GM23338 (cell line): ENCODE results near the gene DLX4.

Experiments
- CREB1 ChIP-seq: fragments of 250-450 bp; sonication (Bioruptor Pico); IDR thresholded peaks from 2 replicates; pipeline ENCODE4 v1.5.0; 2020; ENCODE audit warnings: low read depth, mild to moderate bottlenecking, moderate library complexity
- CTCF ChIP-seq, 2 experiments: fragments of 200-600 bp in 1 of 2; sonication (generic) in 1 of 2; conservative IDR thresholded peaks; 2 replicates each; pipeline versions ENCODE4 v1.5.1 to v1.6.1; 2016 to 2017; ENCODE audit warnings: antibody characterized with exemption in 2 of 2, low read depth in 2 of 2, mild to moderate bottlenecking in 2 of 2, moderate library complexity in 1 of 2
- ETS1 ChIP-seq: IDR thresholded peaks from 2 replicates; pipeline ENCODE4 v1.6.1; 2016; ENCODE audit warnings: antibody characterized with exemption
- EZH2 ChIP-seq: fragments of 200-600 bp; sonication (generic); IDR thresholded peaks from one replicate; pipeline ENCODE4 v1.8.0; 2017; ENCODE audit warnings: antibody characterized with exemption, mild to moderate bottlenecking, low read depth; ENCODE audit not compliant: unreplicated experiment
- EZH2phosphoT487 ChIP-seq: fragments of 200-600 bp; sonication (generic); IDR thresholded peaks from one replicate; pipeline ENCODE4 v1.8.1; 2018; ENCODE audit warnings: antibody characterized with exemption; ENCODE audit not compliant: unreplicated experiment
- NANOG ChIP-seq: IDR thresholded peaks from 2 replicates; pipeline ENCODE4 v1.6.1; 2016; ENCODE audit warnings: antibody characterized with exemption, borderline replicate concordance
- POLR2AphosphoS5 ChIP-seq: IDR thresholded peaks from 2 replicates; pipeline ENCODE4 v1.6.1; 2016; ENCODE audit warnings: antibody characterized with exemption, low read depth
- REST ChIP-seq: IDR thresholded peaks from one replicate; pipeline ENCODE4 v1.6.1; 2018; ENCODE audit warnings: antibody characterized with exemption; ENCODE audit not compliant: unreplicated experiment
- STAT1 ChIP-seq: IDR thresholded peaks from one replicate; pipeline ENCODE4 v1.6.1; 2016; ENCODE audit warnings: antibody characterized with exemption; ENCODE audit not compliant: unreplicated experiment
- ZNF114 ChIP-seq: fragments of 250-450 bp; sonication (Bioruptor Pico); IDR thresholded peaks from 2 replicates; pipeline ENCODE4 v1.5.0; 2020; ENCODE audit warnings: mild to moderate bottlenecking, moderate library complexity
- ZNF331 ChIP-seq: fragments of 250-450 bp; sonication (Bioruptor Pico); IDR thresholded peaks from 2 replicates; pipeline ENCODE4 v1.5.0; 2020; ENCODE audit warnings: low read depth, mild to moderate bottlenecking, moderate library complexity
- ZNF462 ChIP-seq: fragments of 250-450 bp; sonication (Bioruptor Pico); IDR thresholded peaks from 2 replicates; pipeline ENCODE4 v1.5.0; 2020; ENCODE audit warnings: mild to moderate bottlenecking, moderate library complexity

- TF ChIP-seq CREB1 (CRISPR knock-in tag) (no peak), CTCF (conservative IDR thresholded peaks at IDR 0.05; ENCODE audit: low read depth in 2 of 2) (peak; percentile 22 to 42; a peak in 3 of 4 replicates), POLR2AphosphoS5 (no peak), EZH2 (peak; percentile 87), NANOG (no peak), ZNF114 (CRISPR knock-in tag) (no peak), EZH2phosphoT487 (no peak), REST (no peak), STAT1 (no peak), ETS1 (no peak), ZNF331 (no peak), ZNF462 (CRISPR knock-in tag) (no peak)
These were observed 25.4 kb downstream of the DLX4 start for GRCh38 chr17:49994085-49995054.
